Fibroblast of the conjunctiva (primary cell): ENCODE results near the gene R3HCC1L.
"Not testable (repeated sequence)": the region's sequence is repeated elsewhere in the genome, so short reads cannot be mapped to it uniquely, and the experiment has no call there.

Experiments used
- DNase-seq: peaks from one replicate; pipeline ENCODE4 v3.0.0-alpha.2; 2010; ENCODE audit warnings: low read depth

R3HCC1L gene

GRCh38 chr10:98131619-98132018, 2.8 kb upstream of the R3HCC1L start:
- no peak for DNase-seq

- not testable (repeated sequence) for DNase-seq
These were observed 1.2 kb upstream of the R3HCC1L start for GRCh38 chr10:98133075-98133752.

- DNase-seq: no peak
These were observed 383 bp upstream of the R3HCC1L start for GRCh38 chr10:98134117-98134430.

- DNase-seq: no peak
These were observed 904 bp downstream of the R3HCC1L start for GRCh38 chr10:98135222-98135899.

GRCh38 chr10:98136775-98137174, 2.3 kb downstream of the R3HCC1L start:
- not testable (repeated sequence) for DNase-seq

GRCh38 chr10:98138031-98138430, 3.6 kb downstream of the R3HCC1L start:
- DNase-seq: no peak

- no peak for DNase-seq
These were observed 5.0 kb downstream of the R3HCC1L start for GRCh38 chr10:98139431-98139830.

- DNase-seq: no peak
These were observed 7.1 kb downstream of the R3HCC1L start for GRCh38 chr10:98141484-98142073.

GRCh38 chr10:98144985-98145384, 10.5 kb downstream of the R3HCC1L start:
- no peak for DNase-seq

GRCh38 chr10:98149858-98150257, 15.4 kb downstream of the R3HCC1L start:
- DNase-seq: no peak

GRCh38 chr10:98150544-98150943, 16.1 kb downstream of the R3HCC1L start:
- DNase-seq: no peak

GRCh38 chr10:98152778-98153177, 18.3 kb downstream of the R3HCC1L start:
- DNase-seq: not testable (repeated sequence)

GRCh38 chr10:98153213-98153958, 18.9 kb downstream of the R3HCC1L start:
- not testable (repeated sequence) for DNase-seq

- DNase-seq: no peak
These were observed 19.6 kb downstream of the R3HCC1L start for GRCh38 chr10:98154076-98154475.

GRCh38 chr10:98158576-98158975, 24.1 kb downstream of the R3HCC1L start:
- DNase-seq: no peak

GRCh38 chr10:98163941-98164340, 29.5 kb downstream of the R3HCC1L start:
- DNase-seq: no peak

GRCh38 chr10:98167191-98167590, 32.7 kb downstream of the R3HCC1L start:
- no peak for DNase-seq

GRCh38 chr10:98168147-98168546, 33.7 kb downstream of the R3HCC1L start:
- no peak for DNase-seq

- DNase-seq: no peak
These were observed 34.3 kb downstream of the R3HCC1L start for GRCh38 chr10:98168766-98169165.

- DNase-seq: no peak
These were observed 34.9 kb downstream of the R3HCC1L start for GRCh38 chr10:98169379-98169778.

GRCh38 chr10:98170249-98171117, 36.0 kb downstream of the R3HCC1L start:
- DNase-seq: peak; percentile 8

- peak; percentile 16 for DNase-seq
These were observed 37.6 kb downstream of the R3HCC1L start for GRCh38 chr10:98172073-98172472.
